ENCODE data around the gene GLRX.

DNA sequence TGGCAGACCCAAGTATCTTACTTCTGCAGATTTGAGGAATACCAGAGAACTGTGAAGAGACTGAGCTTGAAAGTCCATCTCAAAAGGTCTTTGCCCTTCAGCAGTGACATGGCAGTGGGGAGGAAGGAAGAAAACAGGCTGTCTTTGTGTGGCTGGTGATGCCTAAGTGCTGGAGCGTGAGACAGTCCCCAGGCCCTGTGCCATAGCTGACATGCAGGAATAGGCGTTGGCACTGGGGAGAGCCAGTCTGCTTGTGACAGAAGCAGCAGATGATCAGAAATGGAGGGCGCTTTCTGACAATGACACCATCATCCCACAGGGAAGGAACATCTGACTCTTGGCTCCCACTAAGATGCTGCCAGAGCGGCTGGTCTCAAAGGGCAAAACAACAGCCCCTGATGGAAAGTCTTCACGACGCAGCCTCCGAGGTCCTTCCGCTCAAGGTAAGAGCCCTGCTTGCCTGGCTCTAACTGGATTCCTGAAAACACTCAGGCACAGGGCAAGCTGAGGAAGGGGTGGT is 15.5 kb upstream of the GLRX start:
- TF ChIP-seq, protein P1, sequence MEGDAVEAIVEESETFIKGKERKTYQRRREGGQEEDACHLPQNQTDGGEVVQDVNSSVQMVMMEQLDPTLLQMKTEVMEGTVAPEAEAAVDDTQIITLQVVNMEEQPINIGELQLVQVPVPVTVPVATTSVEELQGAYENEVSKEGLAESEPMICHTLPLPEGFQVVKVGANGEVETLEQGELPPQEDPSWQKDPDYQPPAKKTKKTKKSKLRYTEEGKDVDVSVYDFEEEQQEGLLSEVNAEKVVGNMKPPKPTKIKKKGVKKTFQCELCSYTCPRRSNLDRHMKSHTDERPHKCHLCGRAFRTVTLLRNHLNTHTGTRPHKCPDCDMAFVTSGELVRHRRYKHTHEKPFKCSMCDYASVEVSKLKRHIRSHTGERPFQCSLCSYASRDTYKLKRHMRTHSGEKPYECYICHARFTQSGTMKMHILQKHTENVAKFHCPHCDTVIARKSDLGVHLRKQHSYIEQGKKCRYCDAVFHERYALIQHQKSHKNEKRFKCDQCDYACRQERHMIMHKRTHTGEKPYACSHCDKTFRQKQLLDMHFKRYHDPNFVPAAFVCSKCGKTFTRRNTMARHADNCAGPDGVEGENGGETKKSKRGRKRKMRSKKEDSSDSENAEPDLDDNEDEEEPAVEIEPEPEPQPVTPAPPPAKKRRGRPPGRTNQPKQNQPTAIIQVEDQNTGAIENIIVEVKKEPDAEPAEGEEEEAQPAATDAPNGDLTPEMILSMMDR (IDR thresholded peaks at IDR 0.05), result no peak
- TF ChIP-seq POLR2A (IDR thresholded peaks at IDR 0.05), result no peak

All from vagina (tissue), 2 donors.